SK-N-SH treated with all-trans-retinoic acid at 6 μM for 48 hours (cell line): ENCODE data around the gene ASCL3.

Experiments used
- ARNTL ChIP-seq: fragments of 450-650 bp; formaldehyde crosslinking; IDR thresholded peaks from 2 replicates; pipeline ENCODE4 v1.5.0; 2020; ENCODE audit warnings: low read depth, mild to moderate bottlenecking, moderate library complexity, borderline replicate concordance
- CSDC2 ChIP-seq: fragments of 250-450 bp; sonication (Bioruptor Pico); IDR thresholded peaks from 2 replicates; pipeline ENCODE4 v1.5.0; 2020; ENCODE audit warnings: mild to moderate bottlenecking, moderate library complexity
- CSRNP3 ChIP-seq: fragments of 250-450 bp; sonication (Bioruptor Pico); IDR thresholded peaks from 2 replicates; pipeline ENCODE4 v1.5.1; 2021; ENCODE audit warnings: mild to moderate bottlenecking, moderate library complexity
- ISL1 ChIP-seq: fragments of 250-450 bp; sonication (Bioruptor Pico); IDR thresholded peaks from 2 replicates; pipeline ENCODE4 v2.1.2; 2022; ENCODE audit warnings: mild to moderate bottlenecking, moderate library complexity
- OSR1 ChIP-seq: fragments of 250-450 bp; sonication (Bioruptor Pico); IDR thresholded peaks from 2 replicates; pipeline ENCODE4 v1.8.0; 2022; ENCODE audit warnings: moderate library complexity, mild to moderate bottlenecking, inconsistent platforms
- PATZ1 ChIP-seq: fragments of 250-450 bp; sonication (Bioruptor Pico); IDR thresholded peaks from 2 replicates; pipeline ENCODE4 v1.8.0; 2020; ENCODE audit warnings: mild to moderate bottlenecking, moderate library complexity, borderline replicate concordance
- PPARA ChIP-seq: fragments of 250-450 bp; sonication (Bioruptor Pico); IDR thresholded peaks from 2 replicates; pipeline ENCODE4 v1.5.0; 2020; ENCODE audit warnings: mild to moderate bottlenecking, borderline replicate concordance
- RARB ChIP-seq: fragments of 250-450 bp; sonication (Bioruptor Pico); IDR thresholded peaks from 2 replicates; pipeline ENCODE4 v1.8.0; 2021; ENCODE audit warnings: mild to moderate bottlenecking, moderate library complexity
- ZFP3 ChIP-seq: fragments of 250-450 bp; sonication (Bioruptor Pico); IDR thresholded peaks from 2 replicates; pipeline ENCODE4 v1.5.0; 2020; ENCODE audit warnings: mild to moderate bottlenecking, moderate library complexity
- ZFP30 ChIP-seq: fragments of 450-650 bp; formaldehyde crosslinking; IDR thresholded peaks from 2 replicates; pipeline ENCODE4 v1.5.0; 2022; ENCODE audit warnings: mild to moderate bottlenecking, moderate library complexity
- ZNF70 ChIP-seq: fragments of 450-650 bp; formaldehyde crosslinking; IDR thresholded peaks from 2 replicates; pipeline ENCODE4 v1.5.0; 2020; ENCODE audit warnings: mild to moderate bottlenecking, moderate library complexity
- TF ChIP-seq, protein P1 (sequence below): fragments of 250-450 bp; sonication (Bioruptor Pico); IDR thresholded peaks from 2 replicates; pipeline ENCODE4 v1.8.0; 2021; ENCODE audit warnings: low read depth, mild to moderate bottlenecking, moderate library complexity, borderline replicate concordance
- TF ChIP-seq, protein P2 (sequence below): fragments of 250-450 bp; sonication (Bioruptor Pico); IDR thresholded peaks from 2 replicates; pipeline ENCODE4 v1.5.0; 2020; ENCODE audit warnings: mild to moderate bottlenecking, moderate library complexity

GRCh38 chr11:8910649-8911026 is 32.2 kb downstream of the ASCL3 start:
- TF ChIP-seq RARB (CRISPR knock-in tag) (no peak), PATZ1 (CRISPR knock-in tag) (no peak), ZFP30 (CRISPR knock-in tag) (no peak), PPARA (no peak), ISL1 (CRISPR knock-in tag) (no peak), ZNF70 (CRISPR knock-in tag) (no peak), CSRNP3 (CRISPR knock-in tag) (no peak), OSR1 (no peak), ZFP3 (CRISPR knock-in tag) (no peak), ARNTL (CRISPR knock-in tag) (no peak), CSDC2 (CRISPR knock-in tag) (no peak)
- TF ChIP-seq, protein P1, sequence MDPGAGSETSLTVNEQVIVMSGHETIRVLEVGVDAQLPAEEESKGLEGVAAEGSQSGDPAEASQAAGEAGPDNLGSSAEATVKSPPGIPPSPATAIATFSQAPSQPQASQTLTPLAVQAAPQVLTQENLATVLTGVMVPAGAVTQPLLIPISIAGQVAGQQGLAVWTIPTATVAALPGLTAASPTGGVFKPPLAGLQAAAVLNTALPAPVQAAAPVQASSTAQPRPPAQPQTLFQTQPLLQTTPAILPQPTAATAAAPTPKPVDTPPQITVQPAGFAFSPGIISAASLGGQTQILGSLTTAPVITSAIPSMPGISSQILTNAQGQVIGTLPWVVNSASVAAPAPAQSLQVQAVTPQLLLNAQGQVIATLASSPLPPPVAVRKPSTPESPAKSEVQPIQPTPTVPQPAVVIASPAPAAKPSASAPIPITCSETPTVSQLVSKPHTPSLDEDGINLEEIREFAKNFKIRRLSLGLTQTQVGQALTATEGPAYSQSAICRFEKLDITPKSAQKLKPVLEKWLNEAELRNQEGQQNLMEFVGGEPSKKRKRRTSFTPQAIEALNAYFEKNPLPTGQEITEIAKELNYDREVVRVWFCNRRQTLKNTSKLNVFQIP (CRISPR knock-in tag), result no peak
- TF ChIP-seq, protein P2, sequence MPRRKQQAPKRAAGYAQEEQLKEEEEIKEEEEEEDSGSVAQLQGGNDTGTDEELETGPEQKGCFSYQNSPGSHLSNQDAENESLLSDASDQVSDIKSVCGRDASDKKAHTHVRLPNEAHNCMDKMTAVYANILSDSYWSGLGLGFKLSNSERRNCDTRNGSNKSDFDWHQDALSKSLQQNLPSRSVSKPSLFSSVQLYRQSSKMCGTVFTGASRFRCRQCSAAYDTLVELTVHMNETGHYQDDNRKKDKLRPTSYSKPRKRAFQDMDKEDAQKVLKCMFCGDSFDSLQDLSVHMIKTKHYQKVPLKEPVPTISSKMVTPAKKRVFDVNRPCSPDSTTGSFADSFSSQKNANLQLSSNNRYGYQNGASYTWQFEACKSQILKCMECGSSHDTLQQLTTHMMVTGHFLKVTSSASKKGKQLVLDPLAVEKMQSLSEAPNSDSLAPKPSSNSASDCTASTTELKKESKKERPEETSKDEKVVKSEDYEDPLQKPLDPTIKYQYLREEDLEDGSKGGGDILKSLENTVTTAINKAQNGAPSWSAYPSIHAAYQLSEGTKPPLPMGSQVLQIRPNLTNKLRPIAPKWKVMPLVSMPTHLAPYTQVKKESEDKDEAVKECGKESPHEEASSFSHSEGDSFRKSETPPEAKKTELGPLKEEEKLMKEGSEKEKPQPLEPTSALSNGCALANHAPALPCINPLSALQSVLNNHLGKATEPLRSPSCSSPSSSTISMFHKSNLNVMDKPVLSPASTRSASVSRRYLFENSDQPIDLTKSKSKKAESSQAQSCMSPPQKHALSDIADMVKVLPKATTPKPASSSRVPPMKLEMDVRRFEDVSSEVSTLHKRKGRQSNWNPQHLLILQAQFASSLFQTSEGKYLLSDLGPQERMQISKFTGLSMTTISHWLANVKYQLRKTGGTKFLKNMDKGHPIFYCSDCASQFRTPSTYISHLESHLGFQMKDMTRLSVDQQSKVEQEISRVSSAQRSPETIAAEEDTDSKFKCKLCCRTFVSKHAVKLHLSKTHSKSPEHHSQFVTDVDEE, result no peak
